ENCODE results near the gene DRC3.
"Not testable (repeated sequence)": the region's sequence is repeated elsewhere in the genome, so short reads cannot be mapped to it uniquely, and the experiment has no call there.

Gene DRC3

DNA sequence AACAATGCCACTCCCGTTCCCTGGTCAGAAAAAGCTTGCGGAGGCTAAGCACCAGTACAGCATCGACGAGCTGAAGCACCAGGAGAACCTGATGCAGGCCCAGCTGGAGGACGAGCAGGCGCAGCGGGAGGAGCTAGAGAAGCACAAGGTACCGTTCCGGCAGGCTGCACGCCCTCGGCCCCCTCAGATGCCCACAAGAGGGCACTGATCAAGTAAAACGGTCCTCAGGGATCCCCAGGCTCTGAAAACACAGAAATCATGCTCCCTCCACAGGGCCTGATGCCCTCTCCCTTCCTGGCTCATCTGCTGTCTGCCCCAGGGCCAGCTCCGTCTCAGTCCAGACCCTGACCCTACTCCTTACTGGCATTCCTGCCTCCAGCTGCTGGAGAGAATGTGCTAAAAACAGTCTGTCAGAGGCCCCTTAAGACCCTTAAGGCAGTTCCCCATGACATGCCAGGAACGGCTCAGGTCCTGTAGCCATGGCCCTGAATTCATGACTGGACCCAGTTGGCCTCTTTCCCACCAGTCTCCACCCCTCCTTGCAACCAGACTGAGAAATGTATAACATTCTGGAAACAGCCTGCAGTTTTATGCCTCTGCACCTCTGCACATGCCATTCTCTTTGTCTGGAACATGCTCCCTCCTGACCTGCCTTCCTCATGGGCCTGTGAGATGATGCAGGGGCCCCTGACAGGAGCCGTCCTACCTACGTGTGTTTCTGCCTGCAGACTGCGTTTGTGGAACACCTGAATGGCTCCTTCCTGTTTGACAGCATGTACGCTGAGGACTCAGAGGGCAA lies 21.8 kb downstream of the DRC3 start:
- peak; percentile 30 to 49 for DNase-seq

- DNase-seq: not testable (repeated sequence)
Observed at GRCh38 chr17:17995887-17996286, 23.2 kb downstream of the DRC3 start.

DNA sequence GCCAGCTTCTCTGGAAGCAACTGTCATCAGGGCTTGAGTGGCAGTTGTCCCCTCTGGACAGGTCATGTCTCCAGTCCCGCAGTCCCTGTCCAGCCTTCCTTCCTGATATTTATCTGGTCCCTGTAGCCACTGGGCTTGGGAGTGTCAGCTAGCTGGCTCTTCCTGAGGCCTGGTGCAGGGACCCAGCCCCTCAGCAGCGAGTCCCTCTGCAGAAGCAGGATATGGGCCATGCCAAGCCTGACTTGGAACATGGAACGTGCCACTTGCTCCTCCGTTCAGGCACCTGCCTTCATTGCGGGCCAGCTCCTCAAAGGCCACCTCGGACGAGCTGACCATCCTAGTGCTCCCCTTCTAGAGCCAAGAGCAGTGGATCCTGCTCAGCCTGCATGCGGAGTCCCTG lies 26.3 kb downstream of the DRC3 start:
- DNase-seq: no peak

DNA sequence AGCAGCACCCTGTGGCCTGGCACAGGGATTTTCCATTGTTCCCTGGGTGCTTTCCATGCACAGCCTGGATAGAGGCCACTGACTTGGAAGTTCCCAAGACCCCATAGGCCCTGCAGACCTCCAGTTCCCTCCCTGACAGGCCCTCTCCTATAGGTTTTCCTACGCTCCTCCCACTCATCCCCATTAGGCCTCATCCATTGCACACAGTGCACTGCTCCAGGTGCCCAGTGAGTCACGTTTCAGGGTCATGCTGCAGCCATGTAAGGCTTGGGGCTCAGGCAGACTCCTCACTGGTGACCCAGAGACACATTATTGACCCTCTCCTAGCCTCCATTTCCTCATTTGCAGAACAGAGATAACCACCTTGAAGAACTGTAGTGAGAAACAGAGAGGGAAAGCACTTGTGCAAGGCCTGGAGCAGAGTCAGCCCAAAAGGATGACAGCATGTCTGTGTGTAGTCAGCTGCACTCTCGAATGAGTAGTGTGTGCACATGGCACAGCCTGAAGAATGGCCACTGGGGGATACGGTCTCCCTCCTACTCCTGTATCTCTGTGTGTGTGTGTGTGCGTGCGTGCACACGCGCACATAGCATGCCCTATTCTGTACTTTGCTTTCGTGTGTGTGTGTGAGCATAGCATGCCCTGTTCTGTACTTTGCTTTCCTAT lies 26.8 kb downstream of the DRC3 start:
- DNase-seq: no peak

- DNase-seq: no peak
Observed at GRCh38 chr17:18000030-18000408, 27.4 kb downstream of the DRC3 start.

DNA sequence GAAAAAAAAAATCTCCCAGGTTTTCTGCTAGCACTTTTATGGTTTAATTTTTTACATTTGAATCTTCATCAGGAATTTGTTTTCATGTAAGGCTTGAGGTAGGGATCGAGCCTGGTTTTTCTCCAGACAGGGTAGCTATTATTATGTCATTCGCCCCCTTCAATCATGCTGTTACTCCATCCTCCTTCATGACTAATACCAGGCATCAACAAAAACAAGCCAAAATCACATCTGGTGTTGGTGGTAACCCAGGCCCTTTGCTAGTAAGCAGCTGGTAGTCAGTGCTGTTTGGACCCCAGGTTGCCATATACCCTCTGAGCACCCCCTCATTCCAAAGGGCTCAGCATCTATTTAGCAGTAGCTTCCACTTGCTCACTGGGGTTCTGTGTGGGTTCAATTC lies 29.5 kb downstream of the DRC3 start:
- DNase-seq: no peak

GRCh38 chr17:18004345-18004744 lies 31.7 kb downstream of the DRC3 start:
- DNase-seq: no peak

DNA sequence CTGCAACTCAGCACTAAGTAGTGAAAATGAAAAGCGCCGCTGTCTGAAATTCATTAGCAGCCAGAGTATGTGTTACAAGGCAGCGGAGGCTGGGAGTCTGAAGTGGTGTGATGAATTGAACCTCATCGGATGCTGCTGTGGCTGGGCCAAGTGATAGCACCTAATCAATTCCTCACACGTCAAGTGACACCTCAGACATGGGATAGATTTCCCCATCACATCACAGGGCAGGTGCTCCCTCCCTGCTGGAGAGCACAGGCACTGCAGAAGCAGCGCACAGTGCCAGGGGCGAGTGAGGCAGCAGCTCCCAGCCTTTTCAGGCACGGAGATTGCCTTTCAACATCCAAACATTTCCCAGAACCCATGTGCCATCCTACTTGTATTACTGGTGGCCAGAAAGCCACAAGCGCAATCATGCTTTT lies 32.2 kb downstream of the DRC3 start:
- DNase-seq: no peak

GRCh38 chr17:18005496-18005895 lies 32.8 kb downstream of the DRC3 start:
- DNase-seq: no peak

GRCh38 chr17:18006495-18007239 lies 34.0 kb downstream of the DRC3 start:
- no peak for DNase-seq

DNA sequence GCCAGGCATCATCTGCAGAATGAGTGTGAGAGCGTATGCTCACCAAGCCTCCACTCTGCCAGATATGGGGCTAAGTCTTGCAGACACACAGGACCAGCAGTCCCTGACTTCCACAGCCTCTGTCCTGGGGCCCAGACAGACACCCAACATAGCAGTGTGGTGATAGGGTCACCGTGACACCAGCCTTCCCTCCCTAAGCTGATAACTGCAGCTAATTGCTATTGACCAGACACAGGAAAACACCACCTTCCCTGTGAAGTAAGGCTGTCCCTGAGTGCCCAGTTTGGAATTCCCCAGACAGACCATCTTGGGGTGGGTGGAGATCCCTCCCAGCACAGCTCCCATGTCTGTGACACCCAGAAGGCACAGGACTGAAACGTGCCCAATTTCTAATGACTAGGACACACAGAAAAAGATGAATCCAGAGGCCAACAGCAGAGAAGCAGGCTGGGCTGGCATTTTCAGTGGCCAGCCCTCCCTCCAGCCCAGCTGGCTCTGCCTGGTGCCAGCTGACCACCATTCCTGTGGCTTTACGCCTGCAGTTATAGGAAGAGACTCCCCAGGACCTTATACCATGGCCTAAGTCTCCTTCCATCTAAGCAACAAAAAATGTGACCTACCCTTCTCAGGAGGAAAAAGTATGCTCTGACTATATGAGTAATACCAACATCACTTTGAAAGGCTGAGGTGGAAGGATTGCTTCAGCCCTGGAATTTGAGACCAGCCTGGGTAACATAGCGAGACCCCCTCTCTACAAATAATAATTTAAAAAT lies 36.0 kb downstream of the DRC3 start:
- no peak for DNase-seq

DNA sequence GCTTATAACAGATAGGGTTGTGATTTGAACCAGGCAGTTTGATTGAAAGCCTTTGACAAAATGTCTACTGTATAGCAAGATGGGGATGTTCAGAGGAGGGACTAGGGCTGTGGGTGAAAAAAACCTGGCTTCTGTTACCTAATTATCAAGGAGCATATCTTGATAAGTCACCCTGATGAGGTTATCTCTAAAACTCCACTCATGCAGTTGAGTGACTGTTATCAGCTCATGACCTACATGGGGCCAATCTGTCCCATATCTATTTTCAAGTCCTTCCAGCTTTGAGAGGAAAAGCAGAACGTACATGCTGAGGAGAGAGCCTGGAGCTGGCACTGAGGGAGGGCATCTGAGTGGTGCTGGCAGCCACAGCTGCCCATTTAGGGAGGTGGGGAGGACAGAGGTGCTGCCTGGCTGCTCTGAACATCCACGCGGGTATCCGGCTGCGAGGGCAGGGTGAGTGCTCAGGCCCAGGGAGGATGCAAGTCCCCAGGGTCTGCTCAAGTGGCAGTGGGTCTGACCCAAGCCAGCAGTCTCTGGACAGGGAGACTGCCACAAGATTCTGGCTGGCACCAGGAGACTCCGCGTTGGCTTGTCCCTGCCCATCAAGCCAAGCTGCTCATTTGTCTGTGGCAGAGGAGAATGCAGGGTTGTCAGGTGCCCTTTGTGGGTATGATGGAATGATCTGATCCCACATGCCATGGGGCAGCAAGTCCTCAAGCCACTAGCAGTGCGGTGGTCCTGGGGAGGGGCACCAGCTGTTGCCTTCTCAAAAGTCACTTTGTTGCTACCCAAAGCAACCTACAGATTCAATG lies 37.2 kb downstream of the DRC3 start:
- no peak for DNase-seq

DNA sequence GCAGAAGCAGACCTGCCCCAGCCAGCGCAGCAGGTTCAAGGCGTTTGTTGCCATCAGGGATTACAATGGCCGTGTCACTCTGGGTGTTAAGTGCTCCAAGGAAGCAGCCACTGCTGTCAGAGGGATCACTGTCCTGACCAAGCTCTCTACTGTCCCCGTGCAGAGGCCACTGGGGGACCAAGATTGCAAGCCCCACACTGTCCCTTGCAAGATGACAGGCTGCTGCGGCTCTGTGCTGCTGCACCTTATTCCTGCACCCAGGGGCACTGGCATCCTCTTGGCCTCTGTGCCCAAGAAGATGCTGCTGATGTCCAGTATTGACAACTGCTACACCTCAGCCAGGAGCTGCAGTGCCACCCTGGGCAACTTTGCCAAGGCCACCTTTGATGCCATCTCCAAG lies 38.6 kb downstream of the DRC3 start:
- DNase-seq: no peak

- no peak for DNase-seq
Observed at GRCh38 chr17:18014006-18014405, 41.3 kb downstream of the DRC3 start.

- no peak for DNase-seq
Observed at GRCh38 chr17:18015593-18015992, 42.9 kb downstream of the DRC3 start.

DNA sequence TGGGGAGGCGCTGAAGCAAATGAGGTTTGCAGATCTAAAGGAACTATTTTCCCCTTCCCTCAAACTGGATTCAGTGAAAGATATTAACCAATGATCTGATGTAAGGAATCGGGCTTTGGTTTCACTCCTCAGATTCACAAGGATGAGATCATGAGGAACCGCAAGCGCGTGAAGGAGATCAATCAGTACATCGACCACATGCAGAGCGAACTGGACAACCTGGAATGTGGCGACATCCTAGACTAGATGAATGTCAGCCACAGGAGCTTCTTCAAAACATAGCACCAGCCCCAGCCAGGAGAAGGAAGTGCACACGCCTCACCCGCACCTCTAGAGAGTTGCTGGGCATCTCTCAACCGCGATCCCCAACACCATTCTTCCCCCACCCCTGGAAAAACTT lies 43.8 kb downstream of the DRC3 start:
- DNase-seq: no peak

DNA sequence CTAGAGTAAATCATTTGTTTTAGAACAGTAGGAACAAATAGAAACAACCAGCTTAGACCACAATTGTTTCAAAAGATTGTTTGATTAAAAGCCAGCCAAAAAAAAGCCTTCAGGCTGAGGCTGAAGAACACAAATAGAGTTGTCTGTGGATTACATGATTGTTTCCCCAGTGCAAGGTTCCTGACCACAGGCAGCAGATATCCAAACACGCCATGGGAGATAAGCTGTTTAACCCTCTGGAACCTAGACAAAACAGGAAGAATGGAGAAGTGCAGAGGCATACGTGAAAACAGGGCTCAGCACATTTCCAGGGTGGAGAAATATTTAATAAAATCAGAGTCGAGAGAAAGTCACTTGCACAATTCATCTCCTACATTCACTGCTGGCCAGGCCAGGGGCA lies 45.3 kb downstream of the DRC3 start:
- no peak for DNase-seq

DNA sequence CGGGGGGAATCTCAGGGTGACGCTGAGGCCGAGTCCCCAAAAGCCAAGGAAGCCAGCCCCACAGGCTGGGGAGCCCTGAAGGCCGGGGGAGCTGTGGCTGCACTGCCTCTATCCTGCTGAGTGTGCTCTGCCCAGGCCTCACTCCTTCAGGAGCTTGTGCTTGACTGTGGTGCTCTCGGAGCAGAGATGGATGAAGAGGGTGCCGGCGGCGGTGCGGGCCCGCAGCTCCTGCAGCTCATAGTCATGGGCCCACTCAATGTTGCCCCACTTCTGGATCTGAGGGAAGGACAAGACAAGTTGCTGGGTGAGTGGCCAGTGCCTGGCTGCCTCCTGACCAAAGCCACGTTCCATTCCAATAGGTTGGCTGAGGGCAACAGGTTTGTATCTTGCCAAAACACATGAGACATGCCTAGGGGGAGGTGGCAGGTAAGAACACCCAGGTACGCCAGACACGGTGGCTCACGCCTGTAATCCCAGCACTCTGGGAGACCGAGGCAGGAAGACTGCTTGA lies 45.8 kb downstream of the DRC3 start:
- no peak for DNase-seq

- DNase-seq: no peak
Observed at GRCh38 chr17:18019838-18020154, 47.1 kb downstream of the DRC3 start.

DNA sequence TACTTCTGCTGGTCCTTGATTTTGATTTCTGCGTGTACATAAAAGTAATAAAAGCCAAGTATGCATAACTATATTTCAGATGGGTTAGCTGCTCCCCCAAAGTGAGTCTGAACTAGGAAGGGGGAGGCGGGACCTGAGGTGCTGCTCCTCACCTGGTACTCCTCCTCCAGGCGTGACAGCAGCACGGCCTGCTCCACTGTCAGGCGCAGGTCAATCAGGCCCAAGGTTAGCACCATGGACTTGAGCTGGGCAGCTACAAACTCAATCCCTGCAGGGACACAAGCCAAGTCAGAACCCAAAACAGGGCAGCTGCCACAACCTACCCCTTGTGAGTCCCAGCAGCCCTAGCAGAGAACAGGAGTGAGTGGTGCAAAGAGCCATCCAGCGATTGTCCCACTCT lies 48.3 kb downstream of the DRC3 start:
- no peak for DNase-seq

GRCh38 chr17:18021372-18021771 lies 48.7 kb downstream of the DRC3 start:
- DNase-seq: no peak
